Measurements from ENCODE around the gene ZNF487. TPM values are rescaled to one million over a fixed set of nuclear protein-coding genes. Genes with fewer than 3 reads are reported as not detected.

Gene ZNF487
- total and polyA plus RNA-seq, 10 of the 15 experiments (the other 5 are each of a cell fraction or from before 2014, with no cell fraction given), result 0.74 to 2.1 (median 1.1) TPM

DNA sequence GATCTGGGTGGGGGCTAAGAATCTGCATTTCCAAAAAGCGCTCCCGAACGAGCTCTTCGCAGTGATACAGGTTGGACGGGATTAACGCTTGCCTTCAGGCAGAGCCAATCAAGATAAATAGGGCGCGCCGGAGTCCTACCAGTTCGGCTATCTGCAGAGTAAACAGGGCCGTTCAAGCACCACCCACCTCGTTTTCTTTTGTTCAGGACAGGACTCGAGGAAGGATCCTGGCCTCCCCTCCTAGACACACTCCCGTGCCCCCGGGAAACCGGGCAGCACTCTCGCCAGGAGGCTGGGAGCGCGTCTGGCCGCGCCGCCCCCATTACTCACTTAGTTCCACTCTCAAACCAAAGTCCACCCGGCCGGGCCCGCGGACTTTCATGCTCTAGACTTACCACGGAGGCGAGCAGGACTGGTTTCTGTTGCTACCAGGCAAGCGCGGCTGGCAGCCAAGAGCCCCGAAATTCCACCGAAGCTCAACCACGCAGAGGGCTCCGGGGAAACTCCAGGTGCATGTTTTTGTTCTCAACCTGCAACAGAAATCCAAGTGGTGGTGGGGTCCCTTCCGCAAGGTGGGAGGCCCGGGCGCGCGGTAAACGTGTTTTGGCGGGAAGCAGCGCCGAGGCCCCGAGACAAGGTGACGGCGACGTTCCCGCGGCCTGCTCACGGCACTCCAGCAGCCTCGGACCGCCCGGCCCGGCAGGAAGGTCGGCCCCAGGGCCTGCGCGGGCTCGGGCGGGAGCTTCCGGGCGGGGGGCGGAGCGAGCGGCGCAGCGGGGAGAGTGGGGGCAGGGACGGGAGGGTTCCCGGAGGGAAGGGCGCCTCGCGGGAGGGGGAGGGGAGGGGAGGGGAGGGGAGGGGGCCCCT, 40.6 kb upstream of the ZNF487 start (continued):
- peak; percentile 72 for TF ChIP-seq E2F8 (IDR thresholded peaks at IDR 0.05; ENCODE audit: low read depth, partially characterized antibody)
- peak; percentile 38; the same call in 1 of the 2 replicates for TF ChIP-seq SIN3A (IDR thresholded peaks at IDR 0.05; ENCODE audit: low read depth, low read length)
- peak; percentile 17; the same call in 1 of the 2 replicates for TF ChIP-seq TAF1 (IDR thresholded peaks at IDR 0.05; ENCODE audit: borderline replicate concordance, low read depth, low read length)
- TF ChIP-seq POLR2AphosphoS5 (IDR thresholded peaks at IDR 0.05; ENCODE audit: low read length), result peak; percentile 49; the same call in 1 of the 2 replicates
- 0 out of 2 replicates have a peak, but pooled peaks have one; percentile 22 for TF ChIP-seq ZBTB40 (IDR thresholded peaks at IDR 0.05; ENCODE audit: borderline replicate concordance)
- TF ChIP-seq POLR2A (IDR thresholded peaks at IDR 0.05; ENCODE audit: low read depth, low read length), result peak; percentile 66
- TF ChIP-seq MAX (IDR thresholded peaks at IDR 0.05; ENCODE audit: low read depth, low read length), result peak; percentile 10; the same call in 1 of the 2 replicates
- TF ChIP-seq, protein P1, sequence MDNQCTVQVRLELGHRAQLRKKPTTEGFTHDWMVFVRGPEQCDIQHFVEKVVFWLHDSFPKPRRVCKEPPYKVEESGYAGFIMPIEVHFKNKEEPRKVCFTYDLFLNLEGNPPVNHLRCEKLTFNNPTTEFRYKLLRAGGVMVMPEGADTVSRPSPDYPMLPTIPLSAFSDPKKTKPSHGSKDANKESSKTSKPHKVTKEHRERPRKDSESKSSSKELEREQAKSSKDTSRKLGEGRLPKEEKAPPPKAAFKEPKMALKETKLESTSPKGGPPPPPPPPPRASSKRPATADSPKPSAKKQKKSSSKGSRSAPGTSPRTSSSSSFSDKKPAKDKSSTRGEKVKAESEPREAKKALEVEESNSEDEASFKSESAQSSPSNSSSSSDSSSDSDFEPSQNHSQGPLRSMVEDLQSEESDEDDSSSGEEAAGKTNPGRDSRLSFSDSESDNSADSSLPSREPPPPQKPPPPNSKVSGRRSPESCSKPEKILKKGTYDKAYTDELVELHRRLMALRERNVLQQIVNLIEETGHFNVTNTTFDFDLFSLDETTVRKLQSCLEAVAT (IDR thresholded peaks at IDR 0.05), result peak; percentile 40; the same call in 1 of the 2 replicates
- TF ChIP-seq MXI1 (IDR thresholded peaks at IDR 0.05; ENCODE audit: low read depth, low read length), result no peak
- no peak for TF ChIP-seq CBX3 (IDR thresholded peaks at IDR 0.05; ENCODE audit: borderline replicate concordance, low read depth)

Data from GM12878 (cell line).